Nephron (organoid): ENCODE data around the gene MCCC1.

Source experiments
- H3K27ac Mint-ChIP-seq, 3 experiments: 2 replicates each; pipeline ENCODE4 v1.8.0; 2020; ENCODE audit warnings: mixed read lengths in 3 of 3, mild to moderate bottlenecking in 2 of 3, moderate library complexity in 1 of 3
- H3K27me3 Mint-ChIP-seq: 2 replicates; pipeline ENCODE4 v1.8.0; 2021; ENCODE audit warnings: low read depth, mild to moderate bottlenecking, moderate library complexity, mixed read lengths
- H3K36me3 Mint-ChIP-seq: 2 replicates; pipeline ENCODE4 v1.8.0; 2020; ENCODE audit warnings: low read depth, mixed read lengths
- H3K4me1 Mint-ChIP-seq: 2 replicates; pipeline ENCODE4 v1.8.0; 2020; ENCODE audit warnings: mixed read lengths
- H3K4me3 Mint-ChIP-seq, 3 experiments: 2 replicates each; pipeline ENCODE4 v1.8.0; 2020; ENCODE audit warnings: mild to moderate bottlenecking in 3 of 3, mixed read lengths in 3 of 3, moderate library complexity in 2 of 3
- H3K9me3 Mint-ChIP-seq: 2 replicates; pipeline ENCODE4 v1.8.0; 2020; ENCODE audit warnings: mixed read lengths
- CTCF ChIP-seq, 3 experiments: fragments of 200-600 bp; sonication (generic); IDR thresholded peaks; one replicate each; pipeline ENCODE4 v1.5.0; 2021; ENCODE audit warnings: antibody characterized with exemption in 3 of 3; ENCODE audit not compliant: unreplicated experiment in 3 of 3

MCCC1 gene

DNA sequence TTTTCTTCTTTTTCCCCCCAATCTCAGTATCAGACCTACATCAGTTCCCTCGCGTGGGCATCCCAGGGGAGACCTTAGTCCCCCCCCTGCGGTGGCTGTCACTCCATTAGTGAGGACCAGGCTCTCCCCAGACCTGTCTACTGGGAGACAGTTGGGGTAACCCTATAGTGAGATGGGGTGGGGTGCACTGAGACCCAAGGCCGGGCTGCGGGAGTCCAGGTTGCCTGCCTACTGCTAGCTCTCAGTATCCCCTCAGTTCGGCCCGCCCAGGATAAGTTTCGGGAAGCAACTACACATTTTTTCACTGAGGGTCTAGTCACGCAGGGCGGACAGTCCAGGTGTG, 118.3 kb downstream of the MCCC1 start:
- Mint-ChIP-seq H3K27me3 (no peaks in the 10 kb centered on the region), H3K4me1 (peaks cover 14% of the 10 kb centered on the region), H3K27ac (peak overlapping the region; percentile 36 to 73 (median 73)), H3K4me3 (no peak overlapping the region), H3K9me3 (no peaks in the 10 kb centered on the region), H3K36me3 (no peaks in the 10 kb centered on the region)
- TF ChIP-seq CTCF (IDR thresholded peaks at IDR 0.05; ENCODE audit: unreplicated experiment in 3 of 3), result no peak

GRCh38 chr3:182980204-182981037, 118.9 kb downstream of the MCCC1 start, which contains the start of gene DCUN1D1:
TSS of gene DCUN1D1 (minus strand) at chr3:182980538. CDS start at chr3:182980489, 49 bp downstream.
- TF ChIP-seq CTCF (IDR thresholded peaks at IDR 0.05; ENCODE audit: unreplicated experiment in 3 of 3), result no peak
- H3K36me3 Mint-ChIP-seq, result no peaks in the 10 kb centered on the region
- H3K27ac Mint-ChIP-seq, result peak within 1 kb of the TSS; percentile 82 to 97 (median 94)
- no peaks in the 10 kb centered on the region for H3K27me3 Mint-ChIP-seq
- no peaks in the 10 kb centered on the region for H3K9me3 Mint-ChIP-seq
- H3K4me3 Mint-ChIP-seq, result peak within 1 kb of the TSS; percentile 95 to 98 (median 98)
- H3K4me1 Mint-ChIP-seq, result peaks cover 14% of the 10 kb centered on the region

- no peaks in the 10 kb centered on the region for H3K27me3 Mint-ChIP-seq
- H3K4me1 Mint-ChIP-seq, result peaks cover 14% of the 10 kb centered on the region
- H3K4me3 Mint-ChIP-seq, result peak overlapping the region; percentile 95 to 98 (median 98)
- H3K9me3 Mint-ChIP-seq, result no peaks in the 10 kb centered on the region
- peak overlapping the region; percentile 82 to 97 (median 94) for H3K27ac Mint-ChIP-seq
- no peaks in the 10 kb centered on the region for H3K36me3 Mint-ChIP-seq
- TF ChIP-seq CTCF (IDR thresholded peaks at IDR 0.05; ENCODE audit: unreplicated experiment in 3 of 3), result no peak
Observed at GRCh38 chr3:182979674-182980191, 119.6 kb downstream of the MCCC1 start.

GRCh38 chr3:182979103-182979673, 120.1 kb downstream of the MCCC1 start:
- Mint-ChIP-seq H3K9me3 (no peaks in the 10 kb centered on the region), H3K36me3 (no peaks in the 10 kb centered on the region), H3K4me1 (peaks cover 14% of the 10 kb centered on the region), H3K27ac (peak overlapping the region; percentile 82 to 97 (median 94)), H3K27me3 (no peaks in the 10 kb centered on the region), H3K4me3 (peak overlapping the region; percentile 95 to 98 (median 98))
- no peak for TF ChIP-seq CTCF (IDR thresholded peaks at IDR 0.05; ENCODE audit: unreplicated experiment in 3 of 3)

- Mint-ChIP-seq H3K4me3 (peak overlapping the region; percentile 95 to 98 (median 98)), H3K27me3 (no peaks in the 10 kb centered on the region), H3K9me3 (no peaks in the 10 kb centered on the region), H3K36me3 (no peaks in the 10 kb centered on the region), H3K27ac (peak overlapping the region in 2 of 3 experiments; percentile 94 to 97), H3K4me1 (peaks cover 14% of the 10 kb centered on the region)
- no peak for TF ChIP-seq CTCF (IDR thresholded peaks at IDR 0.05; ENCODE audit: unreplicated experiment in 3 of 3)
Observed at GRCh38 chr3:182978387-182978786, 120.9 kb downstream of the MCCC1 start.
